HUES48 (cell line): ENCODE data around the gene TMBIM1.
A peak's percentile ranks its signal among the peaks of the same experiment; 100 is the strongest.

Experiments
- H3K27ac ChIP-seq: one replicate; pipeline ENCODE4 v1.7.0; 2013; ENCODE audit warnings: low read depth, low read length, inconsistent platforms
- H3K27me3 ChIP-seq: 2 replicates; pipeline ENCODE4 v1.6.1; 2013; ENCODE audit warnings: mild to moderate bottlenecking, low read length; ENCODE audit not compliant: control insufficient read depth, insufficient read depth
- H3K36me3 ChIP-seq: 2 replicates; pipeline ENCODE4 v1.6.1; 2013; ENCODE audit warnings: low read length; ENCODE audit not compliant: control insufficient read depth, insufficient read depth
- H3K4me1 ChIP-seq: 2 replicates; pipeline ENCODE4 v1.6.1; 2013; ENCODE audit warnings: mild to moderate bottlenecking, low read length; ENCODE audit not compliant: control insufficient read depth, insufficient read depth
- H3K4me3 ChIP-seq: 2 replicates; pipeline ENCODE4 v1.5.1; 2013; ENCODE audit warnings: mild to moderate bottlenecking, low read depth, low read length
- H3K9ac ChIP-seq: 2 replicates; pipeline ENCODE4 v1.6.1; 2013; ENCODE audit warnings: mild to moderate bottlenecking, low read depth, low read length, moderate library complexity
- H3K9me3 ChIP-seq: 2 replicates; pipeline ENCODE4 v1.6.1; 2013; ENCODE audit warnings: low read length; ENCODE audit not compliant: control insufficient read depth, insufficient read depth

TMBIM1 gene

GRCh38 chr2:218292048-218293014, at the start of gene TMBIM1:
Gene TMBIM1 (minus strand): TSS chr2:218292503. CDS start chr2:218282141, 10,362 bp downstream.
- Histone ChIP-seq H3K9ac (peak within 1 kb of the TSS; percentile 46; the same call in 1 of the 2 replicates), H3K27ac (peak within 1 kb of the TSS; percentile 50)

GRCh38 chr2:218341381-218341780, 49.1 kb upstream of the TMBIM1 start:
- H3K4me1 ChIP-seq = no peaks in the 10 kb centered on the region
- no peaks in the 10 kb centered on the region for H3K9me3 ChIP-seq
- no peaks in the 10 kb centered on the region for H3K27me3 ChIP-seq
- no peak overlapping the region for H3K9ac ChIP-seq
- H3K4me3 ChIP-seq = no peak overlapping the region
- H3K27ac ChIP-seq = no peak overlapping the region
- no peaks in the 10 kb centered on the region for H3K36me3 ChIP-seq

More at GRCh38 chr2:218292048-218293014, at the start of gene TMBIM1:
- Histone ChIP-seq H3K27me3 (no peaks in the 10 kb centered on the region; the same call in 1 of the 2 replicates), H3K36me3 (no peaks in the 10 kb centered on the region), H3K4me3 (peak within 1 kb of the TSS; percentile 66), H3K9me3 (no peaks in the 10 kb centered on the region), H3K4me1 (peaks cover 20% of the 10 kb centered on the region)

- no peaks in the 10 kb centered on the region for H3K36me3 ChIP-seq
These were observed 48.4 kb upstream of the TMBIM1 start for GRCh38 chr2:218340656-218341055.

GRCh38 chr2:218334531-218334930, 42.2 kb upstream of the TMBIM1 start:
- Histone ChIP-seq H3K4me3 (no peak overlapping the region), H3K36me3 (no peaks in the 10 kb centered on the region), H3K27ac (no peak overlapping the region), H3K9me3 (no peaks in the 10 kb centered on the region), H3K27me3 (no peaks in the 10 kb centered on the region), H3K9ac (no peak overlapping the region), H3K4me1 (peaks cover 10% of the 10 kb centered on the region; the same call in 1 of the 2 replicates)

More at GRCh38 chr2:218340656-218341055, 48.4 kb upstream of the TMBIM1 start:
- H3K27ac ChIP-seq = no peak overlapping the region
- no peak overlapping the region for H3K4me3 ChIP-seq
- H3K9me3 ChIP-seq = no peaks in the 10 kb centered on the region
- H3K27me3 ChIP-seq = no peaks in the 10 kb centered on the region
- H3K9ac ChIP-seq = no peak overlapping the region
- H3K4me1 ChIP-seq = no peaks in the 10 kb centered on the region

- H3K4me1 ChIP-seq = peaks cover 10% of the 10 kb centered on the region; the same call in 1 of the 2 replicates
- no peak overlapping the region for H3K9ac ChIP-seq
- H3K36me3 ChIP-seq = no peaks in the 10 kb centered on the region
- no peaks in the 10 kb centered on the region for H3K27me3 ChIP-seq
- H3K9me3 ChIP-seq = no peaks in the 10 kb centered on the region
- no peak overlapping the region for H3K27ac ChIP-seq
- no peak overlapping the region for H3K4me3 ChIP-seq
These were observed 40.8 kb upstream of the TMBIM1 start for GRCh38 chr2:218332920-218333645.

GRCh38 chr2:218332288-218332687, 40.0 kb upstream of the TMBIM1 start:
- H3K4me1 ChIP-seq = peaks cover 10% of the 10 kb centered on the region; the same call in 1 of the 2 replicates
- H3K9me3 ChIP-seq = no peaks in the 10 kb centered on the region
- no peak overlapping the region for H3K9ac ChIP-seq
- H3K36me3 ChIP-seq = no peaks in the 10 kb centered on the region
- H3K27me3 ChIP-seq = no peaks in the 10 kb centered on the region
- H3K27ac ChIP-seq = no peak overlapping the region
- H3K4me3 ChIP-seq = no peak overlapping the region

- Histone ChIP-seq H3K27me3 (no peaks in the 10 kb centered on the region), H3K4me1 (peaks cover 16% of the 10 kb centered on the region; the same call in 1 of the 2 replicates), H3K27ac (no peak overlapping the region), H3K4me3 (no peak overlapping the region), H3K9me3 (no peaks in the 10 kb centered on the region), H3K9ac (no peak overlapping the region), H3K36me3 (no peaks in the 10 kb centered on the region)
These were observed 39.4 kb upstream of the TMBIM1 start for GRCh38 chr2:218331745-218332144.

GRCh38 chr2:218329826-218330593, 37.7 kb upstream of the TMBIM1 start:
- no peak overlapping the region for H3K4me3 ChIP-seq
- no peaks in the 10 kb centered on the region for H3K9me3 ChIP-seq
- H3K27me3 ChIP-seq = no peaks in the 10 kb centered on the region
- no peaks in the 10 kb centered on the region for H3K36me3 ChIP-seq
- H3K4me1 ChIP-seq = peaks cover 29% of the 10 kb centered on the region
- no peak overlapping the region for H3K9ac ChIP-seq
- no peak overlapping the region for H3K27ac ChIP-seq

GRCh38 chr2:218329027-218329825, 36.9 kb upstream of the TMBIM1 start:
- H3K27me3 ChIP-seq = no peaks in the 10 kb centered on the region
- no peak overlapping the region for H3K9ac ChIP-seq
- no peaks in the 10 kb centered on the region for H3K9me3 ChIP-seq
- no peak overlapping the region for H3K27ac ChIP-seq
- H3K4me3 ChIP-seq = no peak overlapping the region
- H3K36me3 ChIP-seq = no peaks in the 10 kb centered on the region
- peaks cover 33% of the 10 kb centered on the region for H3K4me1 ChIP-seq

- Histone ChIP-seq H3K4me3 (no peak overlapping the region), H3K9me3 (no peaks in the 10 kb centered on the region), H3K4me1 (peaks cover 38% of the 10 kb centered on the region), H3K36me3 (no peaks in the 10 kb centered on the region), H3K27ac (no peak overlapping the region), H3K9ac (no peak overlapping the region), H3K27me3 (no peaks in the 10 kb centered on the region)
These were observed 36.0 kb upstream of the TMBIM1 start for GRCh38 chr2:218328294-218328693.
